ENCODE measurements around the gene BUD23.

BUD23 gene

DNA sequence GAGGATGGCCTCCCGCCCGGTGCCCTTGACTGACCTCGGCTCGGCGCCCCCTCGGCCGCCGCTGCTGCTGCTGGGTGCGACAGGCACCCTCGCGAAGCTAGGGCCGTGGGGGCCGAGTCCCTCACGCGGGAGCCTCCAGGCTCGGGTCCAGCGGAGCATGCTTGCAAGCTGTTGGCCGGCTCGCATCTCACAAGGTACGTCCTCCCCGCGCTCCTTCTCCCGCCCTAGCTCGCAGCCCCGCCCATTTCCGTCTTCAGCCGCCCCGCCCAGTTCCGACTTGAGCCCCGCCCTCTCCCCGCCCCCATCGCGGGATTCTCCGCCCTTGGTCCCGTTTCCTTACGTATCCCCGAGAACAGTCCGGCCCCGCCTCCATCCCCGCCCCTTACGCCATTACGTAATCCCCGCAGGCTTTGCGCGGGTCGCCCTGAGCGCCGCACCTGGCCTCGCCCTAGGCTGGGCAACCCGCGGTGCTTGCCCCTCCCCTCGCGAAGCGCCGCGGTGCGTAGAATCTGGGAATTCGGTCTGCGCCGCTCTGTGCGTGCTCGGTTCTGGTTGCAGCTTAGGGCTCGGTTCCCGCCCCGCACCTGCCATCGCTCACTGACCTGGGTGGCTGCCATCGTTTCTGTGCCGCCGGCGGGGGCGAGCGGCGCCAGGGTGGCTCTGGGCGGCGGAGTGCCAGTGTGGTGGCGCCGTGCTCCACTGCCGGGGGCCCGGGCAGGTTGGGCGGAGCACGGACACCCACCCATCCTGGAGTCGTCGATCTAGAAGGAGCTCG is 55.4 kb downstream of the BUD23 start, which contains the start of gene ABHD11:
Gene ABHD11 (minus strand): TSS at position 191 of the 775 bp plus-strand sequence. CDS start 32 bp downstream, at position 159.
- FAIRE-seq, result peak; percentile 82
- peak; percentile 85 for DNase-seq (ENCODE audit: insufficient read length, low spot score)

DNA sequence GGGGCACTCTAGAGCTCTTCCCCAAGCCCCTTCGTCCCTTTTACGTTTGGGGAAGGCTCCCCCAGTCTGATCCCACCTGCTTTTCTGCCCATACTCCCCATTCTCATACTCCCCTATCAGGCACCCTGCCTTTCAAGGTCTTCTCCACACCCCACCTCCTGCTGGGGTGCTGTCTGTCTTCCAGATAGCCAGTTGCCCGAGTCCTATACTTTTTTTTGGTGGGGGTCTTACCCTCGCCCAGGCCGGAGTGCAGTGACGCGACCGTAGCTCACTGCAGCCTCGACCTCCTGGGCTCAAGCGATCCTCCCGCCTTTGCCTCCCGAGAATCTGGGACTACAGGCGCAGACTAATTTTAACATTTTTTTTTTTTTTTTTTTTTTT is 56.0 kb downstream of the BUD23 start:
- DNase-seq (ENCODE audit: insufficient read length, low spot score) (no peak), FAIRE-seq (no peak)

DNA sequence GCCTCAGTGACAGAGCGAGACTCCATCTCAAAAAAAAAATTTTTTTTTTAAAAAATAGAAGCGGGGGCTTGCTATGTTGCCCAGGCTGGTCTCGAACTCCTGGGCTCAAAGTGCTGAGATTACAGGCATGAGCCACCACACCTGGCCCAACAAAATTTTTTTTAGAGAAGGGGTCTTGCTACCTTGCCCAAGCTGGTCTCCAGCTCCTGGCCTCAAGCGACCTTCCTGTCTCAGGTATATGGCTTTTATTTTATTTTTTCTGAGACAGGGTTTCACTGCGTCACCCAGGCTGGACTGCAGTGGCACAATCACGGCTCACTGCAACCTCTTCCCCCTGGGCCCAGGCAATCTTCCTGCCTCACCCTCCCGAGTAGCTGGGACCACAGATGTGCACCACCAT is 56.8 kb downstream of the BUD23 start:
- no peak for FAIRE-seq
- DNase-seq (ENCODE audit: insufficient read length, low spot score), result no peak

GRCh38 chr7:73740771-73741170 is 57.4 kb downstream of the BUD23 start:
- no peak for DNase-seq (ENCODE audit: insufficient read length, low spot score)
- no peak for FAIRE-seq

- FAIRE-seq, result no peak
- no peak for DNase-seq (ENCODE audit: insufficient read length, low spot score)
These were observed 58.2 kb downstream of the BUD23 start for GRCh38 chr7:73741600-73741999.

DNA sequence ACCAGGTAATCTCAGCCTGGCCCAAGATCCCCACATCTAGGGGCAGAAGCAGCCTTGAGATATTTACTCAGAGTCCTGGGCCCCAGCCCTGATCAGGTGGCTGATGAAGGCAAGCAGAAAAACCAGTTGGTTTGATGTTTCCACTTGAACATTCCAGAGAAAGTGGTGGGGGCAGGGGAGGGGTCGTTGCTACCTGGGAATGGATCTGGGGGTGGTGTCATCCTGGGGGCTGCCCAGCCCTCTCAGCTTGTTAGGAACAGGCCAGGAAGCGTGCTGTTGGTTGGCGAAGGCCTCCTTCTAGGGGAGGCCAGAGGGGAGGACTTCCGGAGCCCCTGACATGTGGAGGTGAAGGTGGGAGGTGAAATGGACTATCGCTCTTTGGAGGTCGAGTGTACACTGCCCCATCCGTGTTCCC is 58.9 kb downstream of the BUD23 start:
- FAIRE-seq (no peak), DNase-seq (ENCODE audit: insufficient read length, low spot score) (no peak)

- no peak for DNase-seq (ENCODE audit: insufficient read length, low spot score)
- no peak for FAIRE-seq
These were observed 59.6 kb downstream of the BUD23 start for GRCh38 chr7:73742753-73743641.

DNA sequence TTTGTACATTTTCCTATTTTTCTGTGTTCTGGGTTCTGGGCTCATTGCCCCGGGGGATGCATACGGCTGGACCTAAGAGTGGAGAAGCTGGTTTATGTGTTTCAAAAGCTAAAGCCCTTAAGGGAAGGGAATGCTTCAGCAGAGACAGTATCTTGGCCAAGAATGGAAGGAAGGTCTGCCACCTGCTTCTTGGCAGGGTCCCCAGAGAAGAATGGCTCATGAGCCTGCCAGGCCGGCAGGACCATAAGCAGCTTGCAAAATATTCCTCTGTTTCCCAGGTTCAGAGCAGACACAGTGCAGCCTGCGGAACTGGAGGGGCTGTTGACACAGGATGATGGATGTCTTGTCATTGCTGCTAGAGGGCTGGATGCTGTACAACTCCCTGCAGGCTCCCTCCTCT is 63.0 kb downstream of the BUD23 start:
- DNase-seq (ENCODE audit: insufficient read length, low spot score) (no peak), FAIRE-seq (no peak)
